Omental fat pad (tissue), 4 donors: ENCODE measurements around the gene SRP14. TPM values are rescaled to one million over a fixed set of nuclear protein-coding genes. Genes with fewer than 3 reads are reported as not detected.
A peak's percentile ranks its signal among the peaks of the same experiment; 100 is the strongest.

Experiments used
- ATAC-seq: fragments of 150-250 bp; one replicate; pipeline ENCODE4 v1.9.1; 2016; ENCODE audit warnings: mild to moderate bottlenecking, moderate library complexity; ENCODE audit not compliant: low FRiP score
- DNase-seq: peaks from one replicate; pipeline ENCODE4 v3.0.0-alpha.2; 2019; ENCODE audit warnings: low spot score
- total RNA-seq, 4 donors: library from RNA; depleted of rRNA; stranded (reverse); fragments of >200 nt; gene quantifications; one replicate each; pipeline ENCODE4 v1.1.0, GENCODE V29; 2016
- TF ChIP-seq, protein P1 (sequence below), 3 donors: fragments of 450-650 bp; IDR thresholded peaks; one replicate each; pipeline ENCODE4 v1.5.1; 2016 to 2017; ENCODE audit warnings: antibody characterized with exemption in 3 of 3, mild to moderate bottlenecking in 3 of 3, moderate library complexity in 2 of 3

The SRP14 gene
- total RNA-seq, 4 donors from 2014 or later, result 276 to 299 (median 286) TPM

DNA sequence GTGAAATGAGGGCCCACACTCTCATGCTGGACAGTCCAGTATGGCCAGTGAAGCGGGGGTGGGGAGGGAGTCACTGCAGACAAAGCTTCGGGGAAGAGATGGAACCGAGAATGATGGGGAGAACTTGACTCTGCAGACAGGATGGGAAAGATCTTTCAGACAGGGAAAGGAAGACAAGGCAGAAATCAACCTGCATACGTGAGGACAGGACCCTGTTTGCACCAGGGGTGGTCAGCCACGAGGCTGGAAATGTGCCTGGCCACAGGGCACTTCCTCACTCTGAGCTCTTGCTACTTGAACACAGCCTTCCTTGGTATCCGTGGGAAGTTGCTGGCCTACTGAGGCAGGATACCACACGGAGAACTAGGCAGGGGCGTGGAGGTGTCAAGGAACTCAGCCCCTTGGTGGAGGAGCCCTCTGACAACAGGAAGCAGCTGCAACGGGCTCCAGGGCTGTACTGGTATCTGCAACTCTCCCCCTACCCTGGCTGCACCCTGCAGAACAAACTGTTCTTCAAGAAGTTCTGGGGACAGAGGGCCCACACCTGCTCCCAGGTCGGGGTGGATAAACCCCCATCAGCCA is 9.3 kb upstream of the SRP14 start:
- DNase-seq (no peak), ATAC-seq (no peak)
- TF ChIP-seq, protein P1, sequence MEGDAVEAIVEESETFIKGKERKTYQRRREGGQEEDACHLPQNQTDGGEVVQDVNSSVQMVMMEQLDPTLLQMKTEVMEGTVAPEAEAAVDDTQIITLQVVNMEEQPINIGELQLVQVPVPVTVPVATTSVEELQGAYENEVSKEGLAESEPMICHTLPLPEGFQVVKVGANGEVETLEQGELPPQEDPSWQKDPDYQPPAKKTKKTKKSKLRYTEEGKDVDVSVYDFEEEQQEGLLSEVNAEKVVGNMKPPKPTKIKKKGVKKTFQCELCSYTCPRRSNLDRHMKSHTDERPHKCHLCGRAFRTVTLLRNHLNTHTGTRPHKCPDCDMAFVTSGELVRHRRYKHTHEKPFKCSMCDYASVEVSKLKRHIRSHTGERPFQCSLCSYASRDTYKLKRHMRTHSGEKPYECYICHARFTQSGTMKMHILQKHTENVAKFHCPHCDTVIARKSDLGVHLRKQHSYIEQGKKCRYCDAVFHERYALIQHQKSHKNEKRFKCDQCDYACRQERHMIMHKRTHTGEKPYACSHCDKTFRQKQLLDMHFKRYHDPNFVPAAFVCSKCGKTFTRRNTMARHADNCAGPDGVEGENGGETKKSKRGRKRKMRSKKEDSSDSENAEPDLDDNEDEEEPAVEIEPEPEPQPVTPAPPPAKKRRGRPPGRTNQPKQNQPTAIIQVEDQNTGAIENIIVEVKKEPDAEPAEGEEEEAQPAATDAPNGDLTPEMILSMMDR (IDR thresholded peaks at IDR 0.05), result no peak

DNA sequence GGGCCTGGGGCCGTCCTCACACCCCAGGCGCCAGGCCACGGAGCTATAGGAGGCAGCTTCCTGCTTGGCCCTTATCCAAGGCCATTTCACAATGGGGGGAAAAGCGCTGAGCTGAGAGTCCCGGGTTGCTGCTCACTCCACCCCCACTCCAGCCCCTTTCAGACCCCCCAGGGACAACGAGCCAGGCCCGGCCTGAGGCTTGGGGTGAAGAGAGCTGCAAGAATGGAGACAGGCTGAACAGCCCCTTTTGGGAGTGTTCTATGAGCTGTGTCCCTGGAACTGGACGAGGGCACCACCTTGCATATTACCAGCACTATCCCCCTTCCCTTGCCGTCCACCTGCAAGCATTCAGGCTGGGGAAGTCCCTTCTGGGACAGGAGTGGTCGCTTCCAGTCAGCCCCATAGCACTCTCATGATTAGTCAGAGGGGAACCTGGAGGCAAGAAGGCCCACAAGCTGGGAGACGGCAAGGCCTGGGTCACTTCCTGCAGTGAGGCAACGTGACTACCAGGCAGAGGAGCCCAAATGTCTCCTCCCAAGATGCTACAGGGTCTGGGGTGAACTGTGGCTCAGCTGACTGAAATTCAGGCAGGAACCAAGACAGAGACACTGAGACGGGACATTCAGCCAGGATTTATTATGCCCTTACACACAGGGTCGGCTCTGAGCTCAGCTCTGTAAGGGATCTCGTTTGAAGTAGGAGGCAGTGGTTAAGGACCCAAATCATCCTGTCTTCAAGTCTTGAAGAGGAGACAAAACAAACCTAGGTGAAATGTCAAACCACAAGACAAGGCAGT is 8.6 kb upstream of the SRP14 start:
- ATAC-seq (peak; percentile 31), DNase-seq (no peak)
- TF ChIP-seq, protein P1 (IDR thresholded peaks at IDR 0.05), result no peak

DNA sequence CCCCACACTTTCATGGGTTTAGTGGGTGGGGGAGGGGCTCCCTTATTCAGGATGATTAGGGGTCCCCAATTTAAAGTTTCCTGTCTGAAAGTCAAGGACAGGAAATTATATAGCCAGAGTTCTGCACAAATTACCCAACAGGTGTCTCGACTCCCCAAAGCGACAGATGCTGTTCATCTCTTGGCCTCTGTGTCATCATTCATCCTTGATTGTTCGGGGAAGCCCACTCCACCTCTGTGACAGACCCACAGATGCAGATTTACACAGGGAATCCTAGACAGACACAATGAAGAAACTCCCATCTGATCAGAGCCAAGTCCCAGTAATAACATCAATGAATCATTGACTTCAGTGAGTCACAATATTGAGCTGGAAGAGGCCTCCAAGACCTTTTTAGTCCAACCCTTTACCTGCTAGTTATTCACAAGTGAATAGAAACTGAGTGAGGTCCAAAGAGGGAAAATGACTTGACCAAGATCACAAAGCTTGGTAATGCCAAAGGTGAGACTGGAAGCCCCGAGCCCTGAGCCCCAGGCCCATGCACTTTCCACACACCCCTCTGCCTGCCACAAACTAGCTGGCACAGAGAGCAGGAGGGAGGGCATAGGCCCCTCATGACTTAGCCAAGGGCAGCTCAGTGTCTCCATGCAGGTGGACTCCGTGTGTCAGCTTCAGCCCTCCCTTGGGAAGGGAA is 7.9 kb upstream of the SRP14 start:
- TF ChIP-seq, protein P1 (IDR thresholded peaks at IDR 0.05), result no peak
- ATAC-seq (peak; percentile 28), DNase-seq (no peak)

DNA sequence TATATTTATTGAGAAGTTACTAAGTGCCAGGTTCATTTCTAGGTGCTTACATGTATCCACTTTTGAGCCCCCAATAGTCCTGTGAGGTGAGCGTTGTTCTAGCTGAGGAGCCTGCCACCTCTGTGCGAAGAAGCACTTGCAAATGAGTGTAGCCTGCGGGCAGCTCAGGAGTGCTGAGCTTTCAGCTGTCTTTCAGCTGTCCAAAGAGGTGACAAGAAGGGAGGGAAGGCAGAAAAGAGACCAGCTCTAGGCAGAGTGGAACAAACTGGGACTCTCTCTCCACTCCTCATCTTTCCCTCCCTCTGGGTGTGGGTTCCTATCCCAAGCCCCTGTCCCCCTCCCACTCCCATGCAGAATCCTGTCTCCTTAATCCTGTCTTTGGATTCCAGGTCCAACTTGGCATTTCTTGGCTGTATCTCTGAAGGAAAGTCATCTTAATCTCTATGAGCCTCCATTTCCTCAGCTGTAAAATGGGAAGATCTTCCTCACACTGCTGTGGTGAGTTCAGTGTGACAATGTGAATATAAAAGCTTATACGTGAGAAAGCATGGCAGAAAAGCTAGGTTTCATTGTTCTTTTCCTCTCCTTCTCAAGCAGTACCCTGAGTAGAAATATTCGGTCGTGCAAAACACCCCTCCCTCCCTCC is 6.7 kb upstream of the SRP14 start:
- ATAC-seq (no peak), DNase-seq (no peak)

DNA sequence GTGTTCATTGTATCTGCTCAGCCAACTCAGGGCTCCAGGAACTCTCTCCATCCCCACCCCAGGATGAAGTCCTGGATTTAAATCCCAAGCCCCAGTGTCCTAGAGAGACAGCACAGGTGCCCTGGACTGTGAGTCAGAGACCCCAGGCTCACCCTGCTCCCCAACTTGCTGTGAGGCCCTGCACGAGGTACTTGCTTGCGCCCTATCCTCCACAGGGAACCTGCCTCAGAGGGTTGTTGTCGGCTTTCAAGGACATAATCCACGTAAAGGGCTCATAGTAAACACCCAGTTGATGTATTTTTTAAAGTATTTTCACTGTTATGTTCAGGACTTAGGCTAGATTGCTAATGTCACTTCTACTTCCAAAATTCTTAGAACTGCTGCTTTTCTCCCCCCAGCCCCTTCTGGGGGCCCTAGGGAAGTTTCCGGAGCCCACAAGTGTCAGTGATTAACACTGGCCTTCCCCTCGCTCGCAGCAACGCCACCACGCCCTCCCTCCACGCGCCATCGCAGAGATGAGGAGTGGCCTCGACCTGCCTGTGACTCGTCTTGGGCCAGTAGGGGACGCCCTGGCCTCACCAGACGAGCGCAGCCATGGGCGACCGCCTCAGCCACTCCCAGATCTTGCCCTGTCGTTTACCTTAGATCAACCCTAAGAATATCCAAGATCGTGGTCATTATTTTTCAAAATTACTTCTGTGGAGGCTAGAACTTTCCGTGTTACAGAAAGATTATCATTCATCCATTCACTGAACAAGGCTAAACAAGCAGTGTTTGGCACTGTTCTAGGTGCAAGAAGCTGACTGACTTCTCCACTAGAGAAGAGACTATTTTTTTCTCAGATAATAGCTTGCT is 6.0 kb upstream of the SRP14 start:
- TF ChIP-seq, protein P1 (IDR thresholded peaks at IDR 0.05), result peak in 1 of 3 donors; percentile 58
- DNase-seq, result peak; percentile 80
- peak; percentile 90 for ATAC-seq

More for the DNA sequence above, 6.7 kb upstream of the SRP14 start:
- TF ChIP-seq, protein P1 (IDR thresholded peaks at IDR 0.05), result no peak
